Stimulated activated CD8-positive, alpha-beta memory T cell treated with anti-CD3 and anti-CD28 coated beads, Interleukin-4, amount 100 ng/mL, for 48 hours (primary cell): Measurements from ENCODE around the gene ADAMTS2.

ENCODE experiments used
- DNase-seq: peaks from one replicate; pipeline ENCODE4 v3.0.0-alpha.2; 2020

Gene ADAMTS2

GRCh38 chr5:179371681-179372680, 26.7 kb upstream of the ADAMTS2 start:
- DNase-seq, result no peak

GRCh38 chr5:179371121-179371510, 25.9 kb upstream of the ADAMTS2 start:
- no peak for DNase-seq

GRCh38 chr5:179370490-179371120, 25.3 kb upstream of the ADAMTS2 start:
- no peak for DNase-seq

- DNase-seq, result no peak
Observed at GRCh38 chr5:179369530-179369884, 24.2 kb upstream of the ADAMTS2 start.

- no peak for DNase-seq
Observed at GRCh38 chr5:179368806-179369529, 23.7 kb upstream of the ADAMTS2 start.

- no peak for DNase-seq
Observed at GRCh38 chr5:179368126-179368805, 23.0 kb upstream of the ADAMTS2 start.

GRCh38 chr5:179367491-179367890, 22.2 kb upstream of the ADAMTS2 start:
- DNase-seq, result no peak

- DNase-seq, result no peak
Observed at GRCh38 chr5:179362355-179362754, 17.1 kb upstream of the ADAMTS2 start.

GRCh38 chr5:179361037-179361603, 15.9 kb upstream of the ADAMTS2 start:
- no peak for DNase-seq

GRCh38 chr5:179357031-179357430, 11.8 kb upstream of the ADAMTS2 start:
- no peak for DNase-seq

- DNase-seq, result no peak
Observed at GRCh38 chr5:179355976-179356974, 11.0 kb upstream of the ADAMTS2 start.

- no peak for DNase-seq
Observed at GRCh38 chr5:179354305-179354882, 9.1 kb upstream of the ADAMTS2 start.

GRCh38 chr5:179348843-179349242, 3.6 kb upstream of the ADAMTS2 start:
- DNase-seq, result no peak

- DNase-seq, result no peak
Observed at GRCh38 chr5:179348011-179348530, 2.8 kb upstream of the ADAMTS2 start.

- no peak for DNase-seq
Observed at GRCh38 chr5:179347581-179347980, 2.3 kb upstream of the ADAMTS2 start.

GRCh38 chr5:179346875-179347274, 1.6 kb upstream of the ADAMTS2 start:
- no peak for DNase-seq

- no peak for DNase-seq
Observed at GRCh38 chr5:179346401-179346800, 1.1 kb upstream of the ADAMTS2 start.

GRCh38 chr5:179345183-179345432, 153 bp downstream of the ADAMTS2 start:
- DNase-seq, result no peak

GRCh38 chr5:179344431-179345182, 654 bp downstream of the ADAMTS2 start:
- no peak for DNase-seq
